ENCODE measurements around the gene MPDZ. TPM values are rescaled to one million over a fixed set of nuclear protein-coding genes. Genes with fewer than 3 reads are reported as not detected.

Gene MPDZ
- total RNA-seq, 4 donors from 2014 or later = 5.4 to 11.4 (median 10.2) TPM

DNA sequence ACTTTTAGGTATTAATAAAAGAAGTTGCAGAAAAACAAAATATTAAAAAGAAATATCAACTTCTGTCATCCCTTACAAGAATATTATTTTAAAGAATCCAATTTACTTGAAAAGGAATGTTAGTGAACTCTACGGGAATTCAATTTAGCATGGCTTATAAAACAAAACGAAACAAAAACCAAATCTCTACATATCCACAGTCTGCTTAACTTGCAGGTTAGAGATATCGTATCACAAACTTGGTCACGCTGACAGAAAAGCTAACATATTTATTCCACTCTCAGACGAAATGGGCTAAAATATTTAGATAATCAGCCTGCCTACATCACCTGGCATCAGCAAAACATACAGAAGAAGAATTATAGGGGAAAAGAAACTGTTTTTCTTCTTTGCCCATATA, 92.7 kb downstream of the MPDZ start:
- intact Hi-C loops (cut with DNase I; ENCODE audit: low total_unique reads) = no loop called here
- 92 to 97% methylated on average over 5 of the region's 5 CpGs for WGBS, 2 donors
- DNase-seq (ENCODE audit: low spot score in 2 of 2) = no peak
- H3K4me3 ChIP-seq (ENCODE audit: low read depth, poor library complexity, severe bottlenecking) = no peak overlapping the region
- TF ChIP-seq, protein P1, sequence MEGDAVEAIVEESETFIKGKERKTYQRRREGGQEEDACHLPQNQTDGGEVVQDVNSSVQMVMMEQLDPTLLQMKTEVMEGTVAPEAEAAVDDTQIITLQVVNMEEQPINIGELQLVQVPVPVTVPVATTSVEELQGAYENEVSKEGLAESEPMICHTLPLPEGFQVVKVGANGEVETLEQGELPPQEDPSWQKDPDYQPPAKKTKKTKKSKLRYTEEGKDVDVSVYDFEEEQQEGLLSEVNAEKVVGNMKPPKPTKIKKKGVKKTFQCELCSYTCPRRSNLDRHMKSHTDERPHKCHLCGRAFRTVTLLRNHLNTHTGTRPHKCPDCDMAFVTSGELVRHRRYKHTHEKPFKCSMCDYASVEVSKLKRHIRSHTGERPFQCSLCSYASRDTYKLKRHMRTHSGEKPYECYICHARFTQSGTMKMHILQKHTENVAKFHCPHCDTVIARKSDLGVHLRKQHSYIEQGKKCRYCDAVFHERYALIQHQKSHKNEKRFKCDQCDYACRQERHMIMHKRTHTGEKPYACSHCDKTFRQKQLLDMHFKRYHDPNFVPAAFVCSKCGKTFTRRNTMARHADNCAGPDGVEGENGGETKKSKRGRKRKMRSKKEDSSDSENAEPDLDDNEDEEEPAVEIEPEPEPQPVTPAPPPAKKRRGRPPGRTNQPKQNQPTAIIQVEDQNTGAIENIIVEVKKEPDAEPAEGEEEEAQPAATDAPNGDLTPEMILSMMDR (IDR thresholded peaks at IDR 0.05) = no peak
- no peak for TF ChIP-seq POLR2A (IDR thresholded peaks at IDR 0.05)

DNA sequence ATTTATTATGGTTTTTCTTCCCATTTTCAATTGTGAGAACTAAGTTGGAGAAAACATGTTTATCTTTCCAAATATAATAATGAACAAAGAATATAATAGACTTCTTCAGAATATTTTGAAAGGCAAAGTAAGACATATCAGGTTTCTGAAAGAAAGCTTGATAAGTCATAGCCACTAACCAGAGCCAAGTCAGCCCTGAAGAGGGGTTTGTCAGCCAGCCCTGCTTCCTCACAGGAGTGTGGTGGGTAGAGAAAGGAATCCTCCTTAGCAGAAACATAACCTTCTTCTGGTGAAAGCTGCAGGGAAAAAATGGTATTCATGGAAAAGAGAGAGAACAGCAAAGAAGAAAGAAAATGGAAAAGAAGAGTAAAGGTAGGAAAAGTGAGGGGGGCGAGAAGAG, 93.4 kb downstream of the MPDZ start:
- no peak for TF ChIP-seq POLR2A (IDR thresholded peaks at IDR 0.05)
- TF ChIP-seq, protein P1 (IDR thresholded peaks at IDR 0.05) = no peak
- WGBS, 2 donors = 97 to 98% methylated on average over 1 of the region's 1 CpG
- no peak for DNase-seq (ENCODE audit: low spot score in 2 of 2)
- no peak overlapping the region for H3K4me3 ChIP-seq (ENCODE audit: low read depth, poor library complexity, severe bottlenecking)
- intact Hi-C loops (cut with DNase I; ENCODE audit: low total_unique reads) = no loop called here

DNA sequence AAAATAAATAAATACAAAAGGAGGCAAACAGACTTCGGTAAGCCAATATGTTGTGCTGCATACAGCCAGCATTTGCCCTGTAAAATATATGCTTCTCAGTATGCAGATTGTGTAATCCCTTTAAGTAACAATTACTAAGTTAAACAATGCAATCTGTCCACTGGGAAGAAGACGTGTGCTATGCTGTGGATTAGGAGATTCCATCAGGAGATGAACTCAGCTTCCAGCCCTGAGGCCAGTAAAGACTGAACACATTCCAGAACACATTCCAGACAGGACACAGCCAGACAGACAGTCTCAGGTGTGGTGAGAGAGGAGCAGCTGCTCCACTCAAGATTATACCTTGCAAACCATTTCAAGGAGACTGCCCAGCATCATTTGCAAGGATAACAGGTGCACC, 97.8 kb downstream of the MPDZ start:
- TF ChIP-seq, protein P1 (IDR thresholded peaks at IDR 0.05) = no peak
- TF ChIP-seq POLR2A (IDR thresholded peaks at IDR 0.05) = no peak
- DNase-seq (ENCODE audit: low spot score in 2 of 2) = no peak
- intact Hi-C loops (cut with DNase I; ENCODE audit: low total_unique reads) = no loop called here
- WGBS, 2 donors = 46 to 54% methylated on average over 2 of the region's 2 CpGs
- H3K4me3 ChIP-seq (ENCODE audit: low read depth, poor library complexity, severe bottlenecking) = no peak overlapping the region

DNA sequence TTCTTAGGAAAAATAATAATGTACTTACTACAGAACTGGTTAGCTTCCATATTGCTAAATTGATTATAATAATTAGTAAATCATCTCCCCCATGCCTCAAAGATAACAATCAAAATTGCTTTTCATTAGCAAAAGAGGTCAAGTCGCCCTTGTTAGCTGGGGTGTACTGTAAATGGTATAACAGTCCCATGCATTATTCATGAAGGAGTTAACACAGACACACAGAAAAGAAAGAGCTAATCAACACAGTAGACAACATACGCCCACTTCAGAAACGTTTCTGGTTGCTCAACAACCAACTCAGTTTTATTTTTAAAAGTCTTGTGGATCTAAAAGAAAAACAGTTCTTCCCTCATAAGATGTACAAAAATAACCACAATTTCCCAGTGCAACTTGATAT, 100.2 kb downstream of the MPDZ start:
- no peak for DNase-seq (ENCODE audit: low spot score in 2 of 2)
- TF ChIP-seq POLR2A (IDR thresholded peaks at IDR 0.05) = no peak
- intact Hi-C loops (cut with DNase I; ENCODE audit: low total_unique reads) = no loop called here
- no peak overlapping the region for H3K4me3 ChIP-seq (ENCODE audit: low read depth, poor library complexity, severe bottlenecking)
- 51 to 57% methylated on average over 3 of the region's 3 CpGs for WGBS, 2 donors

DNA sequence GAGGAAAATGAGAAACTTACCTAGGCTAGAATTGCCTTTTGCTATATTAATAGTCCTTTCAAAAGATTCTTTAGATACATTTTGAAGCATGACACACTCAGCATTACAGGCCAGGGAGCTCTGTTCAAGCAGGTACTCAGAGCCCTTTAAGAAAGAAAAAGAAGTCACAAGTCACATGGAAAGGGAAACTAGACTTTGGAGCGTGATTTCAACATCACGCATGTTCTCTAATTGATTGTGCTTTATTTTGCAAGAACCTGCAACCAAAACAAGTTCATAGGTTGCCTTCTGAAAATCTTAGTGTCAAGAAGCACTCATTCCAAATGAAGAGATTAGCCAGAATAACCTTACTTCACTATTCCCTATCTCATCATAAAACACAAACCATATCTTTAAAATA, 103.8 kb downstream of the MPDZ start:
- H3K4me3 ChIP-seq (ENCODE audit: low read depth, poor library complexity, severe bottlenecking) = no peak overlapping the region
- DNase-seq (ENCODE audit: low spot score in 2 of 2) = no peak
- 82 to 89% methylated on average over 2 of the region's 2 CpGs for WGBS, 2 donors
- intact Hi-C loops (cut with DNase I; ENCODE audit: low total_unique reads) = no loop called here
- TF ChIP-seq, protein P1 (IDR thresholded peaks at IDR 0.05) = no peak
- no peak for TF ChIP-seq POLR2A (IDR thresholded peaks at IDR 0.05)

DNA sequence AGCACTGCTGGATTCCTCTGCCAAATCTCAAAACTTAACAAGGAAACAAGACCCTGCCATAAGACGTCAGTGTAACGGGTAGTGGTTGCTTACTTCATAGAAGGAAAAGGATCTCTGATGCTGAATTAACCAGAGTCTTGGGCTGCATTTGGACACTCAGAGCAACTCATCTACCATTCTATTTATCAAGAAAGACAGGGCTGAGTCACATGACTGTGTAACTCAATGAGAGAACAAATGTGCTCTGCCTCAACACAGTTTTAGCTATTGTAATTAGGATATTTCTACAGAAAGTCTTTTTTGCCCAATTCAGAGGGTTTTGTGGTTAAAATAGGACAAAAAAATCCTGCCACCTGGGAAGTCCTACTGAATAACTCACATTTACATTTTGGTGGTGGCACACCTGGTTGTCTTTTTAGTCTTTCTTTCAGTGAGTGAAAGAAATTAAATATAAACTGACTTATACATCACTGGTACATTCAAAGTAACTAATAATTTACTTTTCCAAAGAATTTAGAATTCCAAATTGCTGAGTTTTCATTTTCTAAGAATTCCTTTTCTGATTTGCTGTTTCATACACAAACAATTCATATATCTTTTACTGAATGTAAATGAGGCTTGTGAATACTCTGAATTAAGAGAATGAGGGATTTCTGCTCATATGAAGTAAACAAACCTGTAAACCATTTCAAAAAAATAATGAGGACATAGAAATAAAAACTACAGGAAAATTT, 104.4 kb downstream of the MPDZ start:
- 94 to 100% methylated on average over 2 of the region's 2 CpGs for WGBS, 2 donors
- DNase-seq (ENCODE audit: low spot score in 2 of 2) = no peak
- intact Hi-C loops (cut with DNase I; ENCODE audit: low total_unique reads) = no loop called here
- no peak overlapping the region for H3K4me3 ChIP-seq (ENCODE audit: low read depth, poor library complexity, severe bottlenecking)
- TF ChIP-seq, protein P1 (IDR thresholded peaks at IDR 0.05) = no peak
- TF ChIP-seq POLR2A (IDR thresholded peaks at IDR 0.05) = no peak
